ENCODE measurements around the gene PRDM5. TPM values are rescaled to one million over a fixed set of nuclear protein-coding genes. Genes with fewer than 3 reads are reported as not detected.

PRDM5 gene
- total and polyA plus RNA-seq, 2 donors (not counting 3 experiments of a cell fraction or from before 2014, with no cell fraction given) = 2.2 to 8.1 TPM

DNA sequence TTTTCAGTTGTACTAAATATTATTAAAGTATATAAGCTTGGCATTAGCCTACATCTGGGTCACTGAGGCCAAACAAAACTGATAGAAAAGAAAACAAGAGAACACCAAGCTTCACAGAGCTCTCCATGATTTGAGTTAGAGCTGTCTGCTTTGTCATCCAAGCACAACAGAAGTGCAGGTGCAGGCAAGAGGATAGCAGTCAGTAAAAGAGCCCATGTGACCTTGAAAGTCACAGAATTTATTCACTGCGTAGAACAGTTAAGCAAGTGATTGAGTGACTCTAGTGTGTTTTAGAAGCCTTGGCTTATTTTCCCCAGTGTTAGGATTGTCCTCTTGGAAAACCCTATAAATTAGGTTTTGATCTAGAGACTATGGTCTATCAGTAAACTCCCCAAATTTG lies 49.4 kb upstream of the PRDM5 start:
- no peaks in the 10 kb centered on the region for H3K9me1 ChIP-seq (replicated peaks; ENCODE audit: control insufficient read depth, extremely low read depth, insufficient read depth, low read length)
- no TSS peak for BruUV-seq (replicated peaks)
- ChIA-PET CTCF (interaction anchor here (1.1 kb wide), 1 partner anchor 128 kb away, joined by 3 read pairs; no protein-coding TSS in a partner anchor), POLR2A (no interaction called here)
- no peaks in the 10 kb centered on the region for H3K79me2 ChIP-seq (ENCODE audit: control insufficient read depth, insufficient read depth, low read length)
- dilution Hi-C loops (cut with MboI; ENCODE audit: extremely low pct_ligation_motif_present, low sequenced_read_pairs) (no loop called here), intact Hi-C loops (cut with micrococcal nuclease) (loop anchor here (2.0 kb wide), 1 partner anchor 899 kb away; no protein-coding TSS in a partner anchor)
- no peak overlapping the region for H3K27ac ChIP-seq (ENCODE audit: insufficient read depth, low read depth, low read length)
- no peak overlapping the region for H3K4me2 ChIP-seq (ENCODE audit: insufficient read depth, low read length)
- no peak overlapping the region for H3K4me3 ChIP-seq (replicated peaks in 1 of 3; ENCODE audit: insufficient read depth in 1 of 3, low read depth in 1 of 3, low read length in 3 of 3)
- DNase-seq (ENCODE audit: low read depth, low spot score) (no peak), FAIRE-seq (no peak)
- no peaks in the 10 kb centered on the region for H4K20me1 ChIP-seq (replicated peaks; ENCODE audit: control insufficient read depth, extremely low read depth, insufficient read depth, low read length)
- no peak overlapping the region for H3K9ac ChIP-seq (replicated peaks; ENCODE audit: extremely low read depth, insufficient read depth, low read length)
- no peak for TF ChIP-seq MAX (IDR thresholded peaks at IDR 0.05; ENCODE audit: insufficient read depth, insufficient read length)
- no peak for TF ChIP-seq MYC (IDR thresholded peaks at IDR 0.05; ENCODE audit: low read depth, low read length)
- TF ChIP-seq POLR2AphosphoS5 (IDR thresholded peaks at IDR 0.05; ENCODE audit: insufficient read depth, low read depth, low read length) = no peak
- no peak for TF ChIP-seq EZH2 (IDR thresholded peaks at IDR 0.05; ENCODE audit: borderline replicate concordance, low read depth, low read length, severe bottlenecking)
- no peak for TF ChIP-seq FOS (IDR thresholded peaks at IDR 0.05; ENCODE audit: borderline replicate concordance, insufficient read depth, low read length)
- TF ChIP-seq, protein P1, sequence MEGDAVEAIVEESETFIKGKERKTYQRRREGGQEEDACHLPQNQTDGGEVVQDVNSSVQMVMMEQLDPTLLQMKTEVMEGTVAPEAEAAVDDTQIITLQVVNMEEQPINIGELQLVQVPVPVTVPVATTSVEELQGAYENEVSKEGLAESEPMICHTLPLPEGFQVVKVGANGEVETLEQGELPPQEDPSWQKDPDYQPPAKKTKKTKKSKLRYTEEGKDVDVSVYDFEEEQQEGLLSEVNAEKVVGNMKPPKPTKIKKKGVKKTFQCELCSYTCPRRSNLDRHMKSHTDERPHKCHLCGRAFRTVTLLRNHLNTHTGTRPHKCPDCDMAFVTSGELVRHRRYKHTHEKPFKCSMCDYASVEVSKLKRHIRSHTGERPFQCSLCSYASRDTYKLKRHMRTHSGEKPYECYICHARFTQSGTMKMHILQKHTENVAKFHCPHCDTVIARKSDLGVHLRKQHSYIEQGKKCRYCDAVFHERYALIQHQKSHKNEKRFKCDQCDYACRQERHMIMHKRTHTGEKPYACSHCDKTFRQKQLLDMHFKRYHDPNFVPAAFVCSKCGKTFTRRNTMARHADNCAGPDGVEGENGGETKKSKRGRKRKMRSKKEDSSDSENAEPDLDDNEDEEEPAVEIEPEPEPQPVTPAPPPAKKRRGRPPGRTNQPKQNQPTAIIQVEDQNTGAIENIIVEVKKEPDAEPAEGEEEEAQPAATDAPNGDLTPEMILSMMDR (IDR thresholded peaks at IDR 0.05; ENCODE audit: extremely low read depth in 1 of 2, insufficient read depth in 1 of 2, low read depth in 1 of 2, low read length in 2 of 2) = no peak
- no peak for TF ChIP-seq GATA2 (IDR thresholded peaks at IDR 0.05; ENCODE audit: insufficient read depth, insufficient read length, low read depth, low read length)
- TF ChIP-seq JUN (IDR thresholded peaks at IDR 0.05; ENCODE audit: borderline replicate concordance, insufficient read depth, insufficient read length, low read depth) = no peak
- no peaks in the 10 kb centered on the region for H3K36me3 ChIP-seq (ENCODE audit: control insufficient read depth in 2 of 2, extremely low read depth in 1 of 2, insufficient read depth in 2 of 2, low read length in 2 of 2)
- H3K9me3 ChIP-seq (replicated peaks; ENCODE audit: control insufficient read depth, insufficient read depth, low read length) = no peaks in the 10 kb centered on the region
- no peaks in the 10 kb centered on the region for H3K27me3 ChIP-seq (ENCODE audit: control insufficient read depth in 2 of 2, insufficient read depth in 2 of 2, low read length in 2 of 2)
- H3K4me1 ChIP-seq (ENCODE audit: control insufficient read depth, extremely low read depth, insufficient read depth, low read length) = no peaks in the 10 kb centered on the region
- H2AFZ ChIP-seq (ENCODE audit: low read depth, low read length) = no peak overlapping the region

All from endothelial cell of umbilical vein (primary cell).